ENCODE data around the gene SARDH.
A peak's percentile ranks its signal among the peaks of the same experiment; 100 is the strongest.
"Not testable (repeated sequence)": the region's sequence is repeated elsewhere in the genome, so short reads cannot be mapped to it uniquely, and the experiment has no call there.

Gene SARDH

DNA sequence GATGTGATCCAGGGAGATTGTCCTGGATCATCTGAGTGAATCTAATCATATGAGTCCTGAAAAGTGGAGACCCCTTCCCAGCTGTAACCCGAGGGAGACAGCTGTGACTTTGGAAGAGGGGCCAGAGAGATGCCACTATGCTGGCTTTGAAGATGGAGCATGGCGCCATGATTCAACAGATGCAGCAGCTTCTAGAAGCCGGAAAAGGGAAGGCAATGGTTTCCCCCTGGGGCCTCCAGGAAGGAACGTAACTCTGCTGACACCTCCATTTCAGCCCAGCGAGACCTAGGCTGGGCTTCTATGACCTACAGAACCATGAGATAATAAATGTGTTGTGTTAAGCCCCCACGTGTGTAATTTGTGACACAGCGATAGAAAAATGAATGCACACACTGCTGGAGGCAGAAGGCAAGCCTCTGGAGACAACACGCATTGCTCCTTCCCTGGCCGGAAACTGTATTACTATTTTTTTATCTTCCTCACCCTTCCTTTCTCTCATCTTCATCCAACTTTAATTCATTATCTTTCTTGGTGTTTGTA lies 16.6 kb upstream of the SARDH start:
- DNase-seq: no peak

DNA sequence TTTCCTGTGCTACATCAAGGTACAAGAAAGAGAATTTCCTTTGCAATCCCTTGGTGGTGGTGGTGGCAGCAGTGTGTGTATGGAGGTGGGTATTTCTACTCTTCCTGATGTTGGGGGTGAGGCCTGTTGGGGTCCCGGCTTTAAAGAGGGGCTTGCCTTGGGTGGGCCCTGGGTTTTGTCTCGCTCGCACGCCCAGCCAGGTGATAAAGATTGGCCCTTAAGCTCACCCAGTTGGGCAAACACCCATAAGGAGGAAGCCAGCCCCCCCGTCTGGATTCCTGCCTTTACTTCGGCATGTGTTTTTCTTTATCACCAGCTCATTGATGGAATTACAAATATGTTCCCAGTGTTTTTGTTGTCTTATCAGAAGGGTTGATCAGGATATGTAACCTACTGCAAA lies 16.0 kb upstream of the SARDH start:
- no peak for DNase-seq

- DNase-seq: no peak
These were observed 14.7 kb upstream of the SARDH start for GRCh38 chr9:133752739-133753446.

GRCh38 chr9:133750982-133751649 lies 13.0 kb upstream of the SARDH start:
- DNase-seq: no peak

GRCh38 chr9:133747309-133747708 lies 9.2 kb upstream of the SARDH start:
- no peak for DNase-seq

DNA sequence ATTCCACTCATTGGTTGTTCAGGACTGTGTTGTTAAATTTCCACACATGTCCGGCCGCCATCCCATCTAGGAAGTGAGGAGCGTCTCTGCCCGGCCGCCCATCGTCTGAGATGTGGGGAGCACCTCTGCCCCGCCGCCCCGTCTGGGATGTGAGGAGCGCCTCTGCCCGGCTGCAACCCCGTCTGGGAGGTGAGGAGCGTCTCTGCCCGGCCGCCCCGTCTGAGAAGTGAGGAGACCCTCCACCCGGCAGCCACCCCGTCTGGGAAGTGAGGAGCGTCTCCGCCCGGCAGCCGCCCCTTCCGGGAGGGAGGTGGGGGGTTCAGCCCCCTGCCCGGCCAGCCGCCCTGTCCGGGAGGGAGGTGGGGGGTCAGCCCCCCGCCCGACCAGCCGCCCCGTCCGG lies 6.4 kb upstream of the SARDH start:
- DNase-seq: not testable (repeated sequence)

DNA sequence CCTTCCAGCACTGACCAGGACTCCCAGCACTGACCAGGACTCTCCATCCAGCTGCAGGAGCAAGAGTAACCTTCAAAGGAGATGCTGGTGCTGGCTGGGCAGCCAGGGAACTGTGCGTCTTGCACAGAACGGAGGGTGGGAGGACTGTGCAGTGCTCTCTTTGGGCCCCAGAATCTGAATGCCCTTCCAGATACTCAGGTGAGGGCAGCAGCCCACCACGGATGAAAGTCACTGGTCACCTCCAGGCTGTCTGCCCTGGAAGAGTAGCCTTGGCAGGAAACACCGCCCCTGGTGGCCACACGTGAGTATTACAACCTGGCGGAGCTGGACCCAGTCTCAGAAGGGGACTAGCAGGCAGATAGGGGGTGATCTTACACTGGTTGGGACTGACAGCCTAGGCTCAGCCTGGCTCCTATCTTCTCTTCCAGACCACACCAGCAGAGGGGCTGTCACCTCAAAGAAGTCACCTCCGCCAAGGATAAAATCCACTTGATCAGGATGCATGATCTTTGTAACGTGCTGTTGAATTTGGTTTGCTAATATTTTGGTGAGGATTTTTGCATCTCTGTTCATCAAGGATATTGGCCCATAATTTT lies 4.8 kb upstream of the SARDH start:
- peak; percentile 88 for DNase-seq

GRCh38 chr9:133742251-133742650 lies 4.1 kb upstream of the SARDH start:
- no peak for DNase-seq

DNA sequence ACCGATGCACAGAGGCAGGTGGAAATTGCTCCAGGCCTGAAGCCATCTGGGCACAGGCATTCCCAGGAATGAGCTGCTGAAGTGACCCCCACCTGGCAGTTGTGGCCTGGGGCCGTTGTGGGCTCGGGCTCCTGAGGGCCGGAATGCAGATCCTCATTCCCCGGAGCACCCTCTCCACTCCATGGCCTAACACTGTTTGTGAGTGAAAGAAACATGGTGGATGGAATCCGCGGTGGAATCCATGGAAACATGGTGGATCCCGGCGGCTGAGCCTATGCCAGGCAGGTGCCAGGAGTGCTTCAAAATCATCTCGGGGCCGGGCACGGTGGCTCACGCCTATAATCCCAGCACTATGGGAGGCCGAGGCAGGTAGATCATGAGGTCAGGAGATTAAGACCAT lies 3.6 kb upstream of the SARDH start:
- no peak for DNase-seq

- no peak for DNase-seq
These were observed 2.8 kb upstream of the SARDH start for GRCh38 chr9:133740911-133741310.

DNA sequence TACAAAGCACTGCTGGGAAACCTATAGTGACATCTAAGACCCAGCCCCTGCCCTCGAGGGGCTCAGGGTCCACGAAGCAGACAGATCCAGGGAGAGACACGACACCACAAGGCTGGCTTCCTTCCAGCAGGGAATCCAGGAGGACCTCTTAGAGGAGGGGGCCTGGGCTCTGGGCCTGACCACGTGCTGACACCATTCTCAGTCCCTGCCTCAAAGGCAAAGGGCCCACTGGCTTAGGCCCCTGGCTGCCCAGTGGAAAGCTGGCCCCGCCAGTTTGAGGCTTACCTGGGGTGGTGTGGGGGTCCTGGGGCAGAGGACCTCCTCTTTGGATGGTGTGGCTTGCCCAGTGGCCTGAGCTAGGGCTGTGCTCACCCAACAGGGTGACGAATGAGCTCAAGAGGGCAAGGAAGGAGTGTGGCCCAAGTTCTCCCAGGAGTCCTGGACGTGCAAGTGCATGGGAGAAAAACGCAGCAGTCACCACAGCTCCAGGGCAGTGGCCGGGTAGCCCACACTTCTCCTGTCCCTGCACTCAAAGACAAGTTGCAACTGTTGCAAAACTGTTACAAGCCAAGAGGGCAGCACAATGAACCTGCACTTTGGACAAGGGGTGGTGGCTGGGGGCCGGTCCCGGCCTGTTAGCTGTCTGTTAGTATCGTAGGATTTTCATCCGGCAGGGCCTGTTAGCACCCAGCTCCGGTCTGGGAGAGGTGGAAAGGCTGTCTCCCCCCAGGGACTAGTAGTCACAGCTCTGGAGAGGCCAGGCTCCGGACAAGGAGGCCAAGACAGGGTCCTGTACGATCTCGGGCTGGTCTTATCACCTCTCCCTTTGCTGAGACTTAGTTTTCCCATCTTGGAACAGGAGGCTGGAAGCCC lies 1.5 kb upstream of the SARDH start:
- no peak for DNase-seq

GRCh38 chr9:133738640-133739225 lies 581 bp upstream of the SARDH start:
- DNase-seq: no peak

DNA sequence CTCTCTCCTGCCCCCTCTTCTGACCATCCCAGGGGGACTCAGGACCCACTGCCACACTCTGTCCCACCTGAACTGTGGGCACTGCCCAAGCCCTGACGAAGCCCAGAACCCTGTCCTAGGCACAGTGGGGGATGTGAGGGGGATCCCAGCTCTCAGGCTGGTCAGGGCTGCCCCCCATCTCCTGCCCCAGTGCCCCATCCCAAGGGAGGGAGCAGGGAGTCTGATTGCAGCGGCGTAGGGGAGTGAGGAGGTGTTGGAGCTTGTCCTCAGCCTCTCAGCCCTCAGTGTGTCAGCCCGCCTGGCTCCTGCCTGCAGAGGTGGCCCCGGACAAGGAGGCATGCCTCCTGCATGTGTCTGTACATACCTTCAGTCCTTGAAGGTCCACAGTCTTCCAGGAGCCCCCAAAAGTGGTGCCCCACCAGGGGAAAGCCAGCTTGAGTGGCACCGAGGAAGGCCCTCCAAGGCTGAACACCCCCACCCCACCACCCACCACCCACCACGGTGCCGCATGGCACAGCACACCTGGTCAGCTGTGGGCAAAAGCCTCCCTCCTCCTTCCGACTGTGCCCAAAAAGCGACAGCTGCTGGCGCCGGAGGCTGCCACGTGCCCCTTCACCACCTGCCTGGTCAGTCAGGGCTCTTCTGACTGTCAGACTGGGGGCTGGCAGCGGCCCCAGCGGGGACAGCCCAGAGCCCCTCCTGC lies 930 bp downstream of the SARDH start:
- peak; percentile 88 for DNase-seq

- no peak for DNase-seq
These were observed 2.2 kb downstream of the SARDH start for GRCh38 chr9:133735931-133736330.

GRCh38 chr9:133735415-133735775 lies 2.8 kb downstream of the SARDH start:
- DNase-seq: no peak

DNA sequence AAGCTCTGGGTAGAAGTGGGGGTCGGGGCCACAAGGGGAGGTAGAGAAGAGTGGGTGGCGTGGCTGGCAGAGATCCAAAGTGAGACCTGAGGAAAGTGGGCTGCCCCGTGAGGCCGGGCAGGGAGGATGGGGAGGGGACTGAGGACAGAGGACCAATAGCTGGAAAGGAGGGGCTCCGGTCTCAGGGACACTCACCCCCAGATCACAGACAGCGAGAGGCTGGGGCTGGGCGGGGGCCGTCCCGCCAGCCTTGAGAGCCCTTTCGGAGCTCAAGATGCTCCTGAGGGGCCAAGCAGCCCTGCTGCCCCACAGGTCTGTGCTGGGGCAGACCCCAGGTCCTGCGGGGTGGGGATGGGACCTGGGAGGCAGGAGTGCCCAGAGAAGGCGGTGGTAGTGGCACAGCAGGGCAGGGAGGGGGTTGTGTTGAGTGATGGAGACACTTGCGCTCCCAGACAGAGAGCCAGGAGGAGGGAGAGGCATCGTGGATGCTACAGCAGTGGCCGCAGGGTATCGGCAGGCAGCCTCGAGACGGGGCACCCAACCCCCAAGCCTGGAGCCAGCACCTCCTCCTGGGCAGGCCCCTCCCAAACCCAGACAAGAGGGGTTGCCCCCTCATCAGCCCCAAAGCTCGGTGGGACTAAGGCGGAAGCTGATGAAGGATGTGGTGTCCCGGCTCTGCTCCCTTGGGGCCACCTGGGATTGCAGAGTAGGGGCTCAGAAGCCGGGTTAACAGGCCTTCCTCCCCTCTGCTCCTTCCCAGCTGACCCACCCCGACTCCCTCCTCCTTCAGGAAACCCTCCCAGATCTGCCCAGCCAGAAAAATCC lies 3.4 kb downstream of the SARDH start:
- no peak for DNase-seq

DNA sequence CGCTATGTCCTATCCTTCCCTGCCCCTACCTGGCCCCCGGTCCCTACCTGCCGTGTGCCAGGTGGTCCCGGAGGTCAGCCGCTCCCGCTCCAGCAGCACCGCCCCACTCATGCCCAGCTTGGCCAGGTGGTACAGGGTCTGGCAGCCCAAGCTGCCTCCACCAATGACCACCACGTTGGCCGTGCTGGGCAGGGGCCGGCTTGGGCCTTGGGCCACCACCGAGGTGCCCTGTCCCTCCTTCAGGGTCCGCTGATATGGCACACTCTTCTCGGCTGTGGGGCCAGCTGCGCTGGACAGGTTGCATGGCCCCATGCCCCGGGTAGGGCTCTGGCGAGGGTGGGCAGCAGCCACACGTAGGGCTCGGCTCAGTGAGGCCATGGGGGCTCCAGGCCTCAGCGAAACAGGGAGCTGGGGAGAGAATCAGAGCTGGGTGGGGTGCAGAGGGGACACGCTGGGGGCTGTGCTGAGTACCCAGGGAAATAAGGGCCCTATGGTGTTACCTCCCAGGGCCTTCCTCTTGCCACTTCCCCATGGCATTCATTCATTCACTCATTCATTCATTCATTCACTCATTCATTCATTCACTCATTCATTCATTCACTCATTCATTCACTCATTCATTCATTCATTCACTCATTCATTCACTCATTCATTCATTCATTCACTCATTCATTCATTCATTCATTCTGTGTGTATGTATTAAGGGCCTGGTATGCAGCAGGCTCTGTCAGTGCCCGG lies 4.2 kb downstream of the SARDH start:
- DNase-seq: no peak

- no peak for DNase-seq
These were observed 4.7 kb downstream of the SARDH start for GRCh38 chr9:133733421-133733795.

DNA sequence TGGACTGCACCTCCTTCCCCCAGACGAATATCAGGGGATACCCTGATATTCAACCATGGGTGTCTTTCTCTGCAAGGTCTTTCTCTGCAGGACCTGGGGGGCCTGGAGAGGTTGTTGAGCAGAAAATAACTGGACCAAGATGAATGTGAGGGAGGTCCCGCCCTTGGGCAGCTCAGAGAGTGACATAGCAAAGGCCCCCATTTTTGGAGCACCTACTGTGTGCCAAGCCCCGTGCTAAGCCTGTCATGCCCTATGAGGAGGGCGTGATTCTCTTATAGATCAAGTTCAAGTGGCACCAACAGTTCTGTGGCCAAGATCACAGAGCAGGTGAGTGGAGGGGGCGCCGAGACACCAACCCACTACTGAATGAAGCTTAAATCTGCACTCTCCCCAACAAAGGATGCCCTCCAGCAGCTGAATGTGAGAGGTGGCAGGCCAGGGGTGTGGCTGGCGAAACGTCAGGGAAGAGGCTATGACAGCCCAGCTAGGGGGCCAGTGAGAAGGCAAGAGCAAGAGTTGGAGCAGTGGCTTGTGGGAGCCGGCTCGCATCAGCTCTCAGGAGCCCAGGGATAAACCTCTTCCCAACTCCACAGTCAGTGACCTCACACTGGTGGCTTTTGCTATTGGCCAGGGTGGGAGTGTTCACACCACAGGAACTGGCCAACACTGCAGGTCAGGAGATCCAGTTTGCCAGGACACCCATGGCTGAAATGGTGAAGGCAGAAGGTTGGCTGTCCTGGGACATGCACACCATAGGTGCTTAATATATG lies 5.3 kb downstream of the SARDH start:
- no peak for DNase-seq

All from RPMI8226 (cell line).